Adipocyte (in vitro differentiated cells): ENCODE data around the gene NOXA1.
"Not testable (repeated sequence)": the region's sequence is repeated elsewhere in the genome, so short reads cannot be mapped to it uniquely, and the experiment has no call there.

Experiments used
- DNase-seq: peaks from one replicate; pipeline ENCODE4 v3.0.0-alpha.2; 2015; ENCODE audit warnings: low read depth
- H3K27me3 ChIP-seq: replicated peaks from 2 replicates; pipeline ENCODE4 v1.7.0; 2013; ENCODE audit warnings: mild to moderate bottlenecking, low read length, moderate library complexity; ENCODE audit not compliant: control insufficient read depth, insufficient read depth
- H3K36me3 ChIP-seq: 2 replicates; pipeline ENCODE4 v1.7.0; 2013; ENCODE audit warnings: low read length, mild to moderate bottlenecking, moderate library complexity; ENCODE audit not compliant: control insufficient read depth, insufficient read depth, severe bottlenecking
- H3K4me1 ChIP-seq: 2 replicates; pipeline ENCODE4 v1.7.0; 2013; ENCODE audit warnings: mild to moderate bottlenecking, low read length, moderate library complexity; ENCODE audit not compliant: control insufficient read depth, insufficient read depth
- H3K4me3 ChIP-seq: 2 replicates; pipeline ENCODE4 v1.7.0; 2013; ENCODE audit warnings: mild to moderate bottlenecking, low read length, moderate library complexity
- H3K9ac ChIP-seq: 2 replicates; pipeline ENCODE4 v1.7.0; 2013; ENCODE audit warnings: mild to moderate bottlenecking, low read length, moderate library complexity
- H3K9me3 ChIP-seq: 2 replicates; pipeline ENCODE4 v1.7.0; 2013; ENCODE audit warnings: mild to moderate bottlenecking, low read length, moderate library complexity; ENCODE audit not compliant: control insufficient read depth

NOXA1 gene

GRCh38 chr9:137422604-137423513 is at the start of gene NOXA1, which contains the start of gene EXD3:
Gene NOXA1 (plus strand): TSS chr9:137423393. CDS start chr9:137423530, 137 bp downstream.
Gene EXD3 (minus strand): TSS chr9:137423162. CDS start chr9:137395357, 27,805 bp downstream.
- peaks cover 28% of the 10 kb centered on the region for H3K4me1 ChIP-seq
- H3K36me3 ChIP-seq = no peaks in the 10 kb centered on the region
- peak within 1 kb of the TSS; percentile 87 for H3K9ac ChIP-seq
- peak within 1 kb of the TSS; percentile 90 for H3K4me3 ChIP-seq
- no peaks in the 10 kb centered on the region for H3K27me3 ChIP-seq
- no peaks in the 10 kb centered on the region for H3K9me3 ChIP-seq
- peak; percentile 98 for DNase-seq

- Histone ChIP-seq H3K27me3 (no peaks in the 10 kb centered on the region), H3K9me3 (peaks cover 4% of the 10 kb centered on the region), H3K36me3 (no peaks in the 10 kb centered on the region), H3K4me1 (no peaks in the 10 kb centered on the region), H3K4me3 (no peak overlapping the region), H3K9ac (no peak overlapping the region)
- no peak for DNase-seq
Observed at GRCh38 chr9:137373611-137373980, 49.6 kb upstream of the NOXA1 start.

GRCh38 chr9:137374131-137374845 is 48.9 kb upstream of the NOXA1 start:
- Histone ChIP-seq H3K36me3 (no peaks in the 10 kb centered on the region), H3K9me3 (peaks cover 4% of the 10 kb centered on the region), H3K9ac (no peak overlapping the region), H3K27me3 (no peaks in the 10 kb centered on the region), H3K4me1 (no peaks in the 10 kb centered on the region), H3K4me3 (no peak overlapping the region)
- DNase-seq = no peak

- no peaks in the 10 kb centered on the region for H3K27me3 ChIP-seq
- peaks cover 4% of the 10 kb centered on the region for H3K9me3 ChIP-seq
- no peaks in the 10 kb centered on the region for H3K36me3 ChIP-seq
- no peaks in the 10 kb centered on the region for H3K4me1 ChIP-seq
- no peak overlapping the region for H3K4me3 ChIP-seq
- DNase-seq = no peak
- H3K9ac ChIP-seq = no peak overlapping the region
Observed at GRCh38 chr9:137375321-137376058, 47.7 kb upstream of the NOXA1 start.

- no peaks in the 10 kb centered on the region for H3K27me3 ChIP-seq
- H3K9me3 ChIP-seq = peaks cover 4% of the 10 kb centered on the region
- no peaks in the 10 kb centered on the region for H3K4me1 ChIP-seq
- no peak for DNase-seq
- no peaks in the 10 kb centered on the region for H3K36me3 ChIP-seq
- H3K9ac ChIP-seq = no peak overlapping the region
- H3K4me3 ChIP-seq = no peak overlapping the region
Observed at GRCh38 chr9:137376386-137376785, 46.8 kb upstream of the NOXA1 start.

- not testable (repeated sequence) for H3K4me3 ChIP-seq, H3K9ac ChIP-seq, H3K9me3 ChIP-seq, H3K4me1 ChIP-seq, DNase-seq, H3K27me3 ChIP-seq, H3K36me3 ChIP-seq
Observed at GRCh38 chr9:137378688-137379410, 44.3 kb upstream of the NOXA1 start.

GRCh38 chr9:137379761-137380161 is 43.4 kb upstream of the NOXA1 start:
- Histone ChIP-seq H3K9ac (no peak overlapping the region), H3K4me1 (no peaks in the 10 kb centered on the region), H3K36me3 (no peaks in the 10 kb centered on the region), H3K4me3 (no peak overlapping the region), H3K27me3 (no peaks in the 10 kb centered on the region), H3K9me3 (peaks cover 4% of the 10 kb centered on the region)
- DNase-seq = no peak

GRCh38 chr9:137380171-137380570 is 43.0 kb upstream of the NOXA1 start:
- Histone ChIP-seq H3K27me3 (no peaks in the 10 kb centered on the region), H3K4me1 (no peaks in the 10 kb centered on the region), H3K4me3 (no peak overlapping the region), H3K9ac (no peak overlapping the region), H3K36me3 (no peaks in the 10 kb centered on the region), H3K9me3 (peaks cover 4% of the 10 kb centered on the region)
- no peak for DNase-seq

GRCh38 chr9:137380606-137381005 is 42.6 kb upstream of the NOXA1 start:
- Histone ChIP-seq H3K4me3 (no peak overlapping the region), H3K9me3 (peaks cover 2% of the 10 kb centered on the region), H3K9ac (no peak overlapping the region), H3K36me3 (no peaks in the 10 kb centered on the region), H3K27me3 (no peaks in the 10 kb centered on the region), H3K4me1 (no peaks in the 10 kb centered on the region)
- no peak for DNase-seq

GRCh38 chr9:137381501-137382443 is 41.4 kb upstream of the NOXA1 start:
- Histone ChIP-seq H3K4me1 (no peaks in the 10 kb centered on the region), H3K9ac (no peak overlapping the region), H3K4me3 (no peak overlapping the region), H3K9me3 (no peaks in the 10 kb centered on the region), H3K36me3 (no peaks in the 10 kb centered on the region), H3K27me3 (no peaks in the 10 kb centered on the region)
- no peak for DNase-seq
